Activated T-cell treated with anti-CD3 and anti-CD28 coated beads for 24 hours (primary cell): ENCODE data around the gene SLC4A2.

Experiments
- DNase-seq: peaks from one replicate; pipeline ENCODE4 v3.0.0-alpha.2; 2020; ENCODE audit warnings: low read depth

Gene SLC4A2

GRCh38 chr7:151093748-151094147 lies 34.4 kb downstream of the SLC4A2 start:
- DNase-seq: no peak

- no peak for DNase-seq
Observed at GRCh38 chr7:151094675-151095074, 35.3 kb downstream of the SLC4A2 start.

GRCh38 chr7:151095123-151095797 lies 35.9 kb downstream of the SLC4A2 start:
- DNase-seq: no peak

GRCh38 chr7:151095828-151096475 lies 36.6 kb downstream of the SLC4A2 start:
- no peak for DNase-seq

GRCh38 chr7:151099486-151100211 lies 40.3 kb downstream of the SLC4A2 start:
- no peak for DNase-seq

DNA sequence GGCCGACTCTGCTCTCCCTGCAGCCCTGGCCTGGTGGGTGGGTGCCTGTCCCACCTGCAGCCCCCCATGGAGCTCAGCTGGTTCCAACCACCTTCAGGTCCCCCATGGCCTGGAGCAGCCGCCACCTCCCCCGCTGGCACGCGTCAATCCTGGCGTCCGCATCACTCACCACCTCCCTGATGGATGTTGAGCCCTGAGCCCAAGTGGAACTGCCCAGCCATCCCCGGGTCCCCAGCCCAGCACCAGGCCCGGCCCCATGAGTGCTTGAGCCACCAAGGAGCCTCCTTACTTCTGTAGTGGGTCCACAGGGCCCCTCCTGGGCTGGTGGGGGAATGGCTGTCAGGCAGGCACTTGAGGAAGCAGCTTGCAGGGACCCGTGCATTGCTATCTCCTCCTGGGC lies 41.5 kb downstream of the SLC4A2 start:
- no peak for DNase-seq

GRCh38 chr7:151101621-151102396 lies 42.4 kb downstream of the SLC4A2 start:
- no peak for DNase-seq

DNA sequence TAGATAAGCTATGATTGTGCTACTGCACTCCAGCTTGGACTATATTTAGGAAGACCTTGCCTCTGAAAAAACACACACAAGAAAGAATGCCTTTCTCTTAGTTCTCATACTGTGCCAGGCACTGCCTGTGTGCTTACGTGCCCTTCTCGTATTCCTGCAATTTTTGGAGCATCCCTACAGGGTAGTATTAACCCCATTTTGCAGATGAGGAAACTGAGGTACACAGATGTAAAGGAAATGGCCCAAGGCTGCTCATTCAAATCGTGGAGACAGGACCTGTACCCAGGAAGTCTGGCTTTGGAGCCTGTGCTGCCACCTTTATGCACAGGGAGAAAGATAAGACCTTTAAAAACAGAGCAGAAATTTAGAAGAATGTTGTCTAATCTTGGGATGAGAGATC lies 43.6 kb downstream of the SLC4A2 start:
- no peak for DNase-seq

DNA sequence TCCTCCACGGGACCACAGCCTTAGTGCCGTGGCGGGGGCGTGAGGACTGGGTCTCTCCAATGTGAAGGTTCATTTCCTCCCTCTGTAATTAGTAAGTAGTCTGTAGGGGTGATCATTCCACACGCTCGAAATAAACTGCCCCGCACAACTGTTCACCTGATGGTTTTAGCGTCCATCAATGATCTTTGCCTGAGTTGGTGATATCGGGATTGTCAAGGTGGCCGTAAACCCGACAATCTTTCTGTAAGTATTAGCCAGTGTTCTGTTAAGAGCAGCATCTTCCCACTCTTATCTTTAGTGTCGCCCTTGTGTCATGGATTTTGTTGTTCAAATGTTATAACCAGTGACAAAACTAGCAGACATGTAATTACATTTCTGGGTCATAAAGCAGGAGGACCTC lies 44.6 kb downstream of the SLC4A2 start:
- DNase-seq: no peak

GRCh38 chr7:151104411-151105235 lies 45.2 kb downstream of the SLC4A2 start:
- DNase-seq: no peak

DNA sequence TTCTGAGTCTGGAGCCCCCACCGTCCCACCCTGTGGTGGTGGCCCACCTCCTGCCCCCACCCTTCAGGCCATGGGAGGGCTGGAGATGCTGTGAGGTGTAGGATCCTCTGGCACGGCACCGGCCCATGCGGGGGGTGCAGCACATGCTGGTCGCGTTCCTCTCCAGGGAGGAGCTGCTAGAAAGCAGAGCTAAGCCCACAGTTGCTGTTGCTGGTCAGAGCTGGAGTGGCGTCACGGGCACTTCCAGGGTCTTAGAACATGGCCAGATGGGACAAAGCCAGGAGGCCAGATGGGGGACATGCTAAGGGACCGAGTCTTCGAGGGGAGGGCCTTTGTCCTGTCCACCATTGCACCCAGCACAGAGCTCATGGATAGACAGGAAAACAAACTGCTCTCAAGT lies 48.5 kb downstream of the SLC4A2 start:
- DNase-seq: no peak

DNA sequence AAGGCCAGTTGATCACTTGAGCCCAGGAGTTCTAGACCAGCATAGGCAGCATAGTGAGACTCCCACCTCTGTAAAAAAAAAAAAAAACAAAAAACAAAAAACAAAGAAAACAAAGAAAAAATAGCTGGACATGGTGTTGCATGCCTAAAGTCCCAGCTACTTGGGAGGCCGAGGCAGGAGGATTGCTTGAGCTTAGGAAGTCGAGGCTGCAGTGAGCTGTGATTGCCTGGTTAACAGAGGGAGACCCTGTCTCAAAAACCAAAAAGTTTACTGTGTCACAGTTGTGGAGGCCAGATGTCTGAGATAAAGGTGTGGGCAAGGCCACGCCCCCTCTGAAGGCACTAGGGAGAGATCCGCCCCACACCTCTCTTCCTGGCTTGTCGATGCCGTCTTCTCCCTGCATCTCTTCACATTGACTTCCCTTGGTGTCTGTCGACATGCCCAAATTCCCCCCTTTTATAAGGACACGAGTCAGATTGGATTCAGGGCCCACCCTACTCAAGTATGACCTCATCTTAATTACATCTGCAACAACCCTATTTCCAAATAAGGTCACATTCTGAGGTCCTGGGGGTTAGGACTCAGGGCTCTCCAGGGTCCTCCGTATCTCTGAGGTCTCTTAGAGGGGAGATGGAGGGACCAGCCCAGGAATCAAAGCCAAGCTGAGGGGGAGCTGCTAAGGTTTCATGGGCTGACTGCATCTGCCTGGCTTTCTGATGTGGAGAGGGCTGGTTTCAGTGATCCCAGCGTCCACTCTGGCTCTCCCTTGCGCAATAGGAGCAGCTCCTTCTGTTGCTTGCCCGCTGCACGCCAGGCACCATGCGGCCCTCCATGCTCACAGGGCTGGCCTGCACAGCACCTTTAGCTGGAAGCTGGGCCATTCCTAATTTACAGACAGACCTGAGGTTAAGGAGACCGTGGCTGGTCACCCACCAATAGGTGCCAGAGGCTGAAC lies 50.0 kb downstream of the SLC4A2 start:
- DNase-seq: no peak

DNA sequence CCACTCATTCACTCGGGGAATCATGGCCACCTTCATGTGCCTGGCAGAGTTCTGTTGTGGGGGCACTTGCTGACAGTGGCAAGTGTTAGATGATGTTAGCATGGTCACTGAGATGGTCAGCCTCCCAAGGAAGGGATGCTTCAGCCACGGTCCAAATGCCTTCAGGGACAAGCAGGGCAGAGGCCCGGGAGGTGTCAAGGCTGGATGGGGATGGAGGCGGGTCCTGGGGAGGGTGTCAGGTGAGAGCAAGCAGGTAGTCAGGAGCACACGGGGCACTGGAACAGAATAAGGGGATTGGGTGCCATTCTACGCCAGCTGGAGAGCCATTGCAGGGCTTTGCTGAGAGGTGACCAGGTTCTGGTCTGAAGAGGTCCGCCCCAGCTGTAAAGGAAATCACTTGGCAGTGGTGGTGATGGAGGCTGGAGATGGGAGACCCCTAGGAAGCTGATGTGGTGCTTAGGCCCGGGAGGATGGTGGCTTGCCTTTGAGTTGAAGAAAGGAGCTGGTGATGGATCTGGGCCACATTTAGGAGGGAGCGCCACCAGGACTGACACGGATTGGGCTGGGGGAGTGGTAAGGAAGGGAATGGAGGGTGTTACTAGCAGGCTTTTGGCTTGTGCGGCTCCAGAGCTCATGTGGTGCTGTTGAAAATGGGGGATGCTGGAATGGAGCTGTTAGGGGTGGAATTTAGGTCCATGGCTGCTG lies 51.0 kb downstream of the SLC4A2 start:
- DNase-seq: no peak

DNA sequence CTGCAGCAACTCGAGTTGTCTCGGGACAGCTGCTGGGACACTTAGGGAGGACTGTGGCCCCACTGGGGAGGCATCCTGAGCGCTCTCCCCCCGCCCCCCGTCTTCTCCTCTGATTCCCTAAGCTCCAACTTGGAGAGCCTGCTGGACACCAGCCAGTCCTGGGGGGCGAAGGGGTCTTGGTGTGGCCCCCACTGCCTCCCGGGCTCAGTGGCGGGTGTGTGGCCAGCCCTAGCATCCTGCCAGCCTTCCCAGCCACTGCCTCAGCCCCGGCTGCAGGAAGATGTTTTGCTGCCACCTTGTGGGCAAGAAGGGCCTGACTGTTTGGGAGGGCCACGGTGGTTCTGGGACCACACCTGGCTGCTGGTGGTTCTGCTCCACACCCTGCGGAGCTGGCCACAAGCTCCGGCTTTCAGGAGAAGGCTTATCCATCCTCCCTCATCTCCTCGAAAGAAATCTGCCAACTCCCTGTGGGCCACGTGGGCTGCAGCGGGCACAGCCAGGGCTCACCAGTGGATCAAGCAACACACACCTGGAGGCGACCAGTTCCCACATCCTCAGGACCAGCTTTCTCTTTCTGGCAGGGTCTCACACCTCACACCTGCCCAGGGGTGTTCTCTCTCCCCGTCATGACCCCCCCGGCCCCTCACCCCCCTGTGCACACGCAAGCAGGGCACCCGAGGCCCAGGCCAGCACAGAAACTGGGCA lies 51.7 kb downstream of the SLC4A2 start:
- peak; percentile 64 for DNase-seq

DNA sequence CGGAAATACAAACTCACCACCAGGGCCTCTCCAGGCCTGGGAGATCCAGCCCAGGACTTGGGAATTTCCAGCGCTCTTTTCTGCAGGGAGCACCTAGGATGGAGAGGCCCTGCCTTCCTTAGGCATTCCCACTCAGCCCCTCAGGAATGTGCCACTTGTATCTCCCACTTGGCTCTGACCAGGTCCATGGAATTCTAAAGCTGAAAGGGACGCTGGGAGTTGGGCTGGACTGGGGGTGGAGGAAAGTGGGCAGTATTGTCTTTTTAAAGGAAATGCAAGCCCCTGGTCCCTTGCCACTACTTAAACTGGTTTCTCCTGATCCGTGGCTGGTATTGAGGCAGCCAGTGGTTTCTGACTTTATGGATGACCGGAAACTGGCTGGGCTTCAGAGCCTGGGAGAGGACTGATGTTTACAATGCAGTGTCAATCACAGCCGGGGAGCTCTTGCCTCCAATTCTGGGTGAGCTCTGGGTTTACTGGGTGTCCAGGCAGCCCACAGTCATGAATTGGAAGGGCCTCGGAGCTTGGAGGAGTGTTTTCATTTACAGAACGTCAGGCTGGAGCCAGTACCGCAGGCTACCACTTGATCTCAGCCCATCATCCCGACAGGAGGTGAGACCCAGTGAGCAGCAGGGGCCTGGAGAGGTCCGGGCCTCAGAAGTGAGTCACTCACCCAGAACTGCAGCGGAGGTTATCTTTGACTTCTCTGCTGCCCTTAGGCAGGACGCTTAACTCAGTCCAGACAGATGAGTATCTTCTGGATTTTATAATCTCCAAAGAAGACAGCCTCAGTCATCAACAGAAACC lies 54.2 kb downstream of the SLC4A2 start:
- DNase-seq: no peak

- DNase-seq: no peak
Observed at GRCh38 chr7:151114151-151115090, 55.0 kb downstream of the SLC4A2 start.
